PC-3 (cell line): ENCODE data around the gene UQCR11. TPM values are rescaled to one million over a fixed set of nuclear protein-coding genes. Genes with fewer than 3 reads are reported as not detected.

Source experiments
- ATAC-seq: fragments of 200-7000 bp; cut with Tn5 transposase; 2 replicates; pipeline ENCODE4 v1.9.1; 2020; ENCODE audit warnings: mild to moderate bottlenecking, moderate library complexity
- BruUV-seq: library from RNA; stranded (reverse); fragments of 400-500 nt; replicated peaks from 2 replicates; lab custom pipeline; 2021; lab: Mats Ljungman, UMichigan
- CTCF ChIA-PET: fragments of 300-600 bp; sonication (Branson Sonifier 250); formaldehyde crosslinking; loops from one replicate; lab custom pipeline; 2022; ENCODE audit warnings: antibody characterized with exemption; lab: Charles Lee
- POLR2A ChIA-PET: fragments of 300-600 bp; sonication (Branson Sonifier 250); formaldehyde crosslinking; loops from one replicate; lab custom pipeline; 2022; ENCODE audit warnings: antibody characterized with exemption; ENCODE audit not compliant: unreplicated experiment; lab: Charles Lee
- DNase-seq: peaks from one replicate; pipeline ENCODE4 v3.0.0-alpha.2; 2015
- H2AFZ ChIP-seq: fragments of 300-600 bp; sonication (generic); 2 replicates; pipeline ENCODE4 v1.6.0; 2016; ENCODE audit warnings: antibody characterized with exemption, low read length
- H3F3A ChIP-seq: fragments of 300-600 bp; sonication (generic); one replicate; pipeline ENCODE4 v1.6.0; 2017; ENCODE audit warnings: antibody characterized with exemption, low read length, control low read depth, mild to moderate bottlenecking; ENCODE audit not compliant: unreplicated experiment
- H3K27ac ChIP-seq: fragments of 300-600 bp; sonication (generic); 2 replicates; pipeline ENCODE4 v1.5.1; 2016; ENCODE audit warnings: mild to moderate bottlenecking, low read length
- H3K27me3 ChIP-seq: fragments of 300-600 bp; sonication (generic); 2 replicates; pipeline ENCODE4 v1.6.1; 2016; ENCODE audit warnings: low read length, mixed read lengths
- H3K36me3 ChIP-seq: fragments of 300-600 bp; sonication (generic); 2 replicates; pipeline ENCODE4 v1.6.1; 2016; ENCODE audit warnings: low read depth, mixed run types, low read length, mixed read lengths
- H3K4me1 ChIP-seq: fragments of 300-600 bp; sonication (generic); 2 replicates; pipeline ENCODE4 v1.5.1; 2016; ENCODE audit warnings: low read length; ENCODE audit not compliant: insufficient read depth
- H3K4me2 ChIP-seq: fragments of 300-600 bp; sonication (generic); 2 replicates; pipeline ENCODE4 v1.6.0; 2016; ENCODE audit warnings: low read length
- H3K4me3 ChIP-seq: fragments of 300-600 bp; sonication (generic); 2 replicates; pipeline ENCODE4 v1.5.1; 2016; ENCODE audit warnings: mild to moderate bottlenecking, low read length, mixed read lengths
- H3K79me2 ChIP-seq: fragments of 300-600 bp; sonication (generic); 2 replicates; pipeline ENCODE4 v1.6.1; 2017; ENCODE audit warnings: low read length, mixed read lengths
- H3K9ac ChIP-seq: fragments of 300-600 bp; sonication (generic); 2 replicates; pipeline ENCODE4 v1.6.0; 2016; ENCODE audit warnings: mild to moderate bottlenecking, low read length
- H3K9me2 ChIP-seq: fragments of 300-600 bp; sonication (generic); replicated peaks from 2 replicates; pipeline ENCODE4 v1.6.1; 2016; ENCODE audit warnings: mixed run types, low read length, mixed read lengths
- H3K9me3 ChIP-seq: fragments of 300-600 bp; sonication (generic); 2 replicates; pipeline ENCODE4 v1.6.1; 2016; ENCODE audit warnings: low read length, mixed read lengths
- H4K20me1 ChIP-seq: fragments of 300-600 bp; sonication (generic); 2 replicates; pipeline ENCODE4 v1.6.1; 2016; ENCODE audit warnings: low read length, mixed read lengths
- EZH2 ChIP-seq: fragments of 300-600 bp; sonication (generic); IDR thresholded peaks from one replicate; pipeline ENCODE4 v1.6.1; 2017; ENCODE audit warnings: antibody characterized with exemption, mild to moderate bottlenecking, low read length; ENCODE audit not compliant: unreplicated experiment
- EZH2phosphoT487 ChIP-seq: fragments of 300-600 bp; sonication (generic); IDR thresholded peaks from 2 replicates; pipeline ENCODE4 v1.6.1; 2018; ENCODE audit warnings: mild to moderate bottlenecking, antibody characterized with exemption, low read length, borderline replicate concordance
- intact Hi-C: fragments of 100-400 bp; cut with micrococcal nuclease; formaldehyde crosslinking; loops from 2 replicates; pipeline ENCODE4 v1.9.0; 2023
- total RNA-seq: library from RNA; depleted of rRNA; stranded (reverse); fragments of >200 nt; gene quantifications from 2 replicates; pipeline ENCODE4 v1.2.3, GENCODE V29; 2014
- TF ChIP-seq, protein P1 (sequence below): fragments of 300-600 bp; sonication (generic); conservative IDR thresholded peaks from 2 replicates; pipeline ENCODE4 v1.5.1; 2017; ENCODE audit warnings: antibody characterized with exemption, low read depth, mild to moderate bottlenecking, low read length

Gene UQCR11
- total RNA-seq, 1 experiment from 2014 or later = 148 TPM

DNA sequence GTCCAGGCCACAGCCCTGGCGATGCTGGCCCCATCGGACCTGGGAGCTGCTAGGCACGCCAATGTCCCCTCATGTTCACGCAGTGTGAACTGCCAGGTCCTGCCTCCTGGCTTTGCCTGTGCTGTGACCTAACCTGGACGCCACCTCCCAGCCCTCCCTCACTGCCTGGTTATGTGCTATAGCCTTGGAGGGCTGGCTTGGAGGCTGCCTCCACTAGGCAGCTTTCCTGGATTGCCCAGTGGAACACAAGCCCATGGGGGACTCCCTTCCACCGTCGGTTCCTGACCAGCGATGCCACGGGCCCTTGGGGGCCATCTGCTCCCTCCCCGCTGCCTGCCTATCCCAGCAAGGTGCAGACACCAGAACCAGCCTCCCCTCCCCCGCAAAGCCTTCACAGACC lies 15.2 kb upstream of the UQCR11 start:
- no TSS peak for BruUV-seq
- intact Hi-C loops = no loop called here
- H3K4me1 ChIP-seq = no peaks in the 10 kb centered on the region
- H3F3A ChIP-seq = no peaks in the 10 kb centered on the region
- H3K27me3 ChIP-seq = no peaks in the 10 kb centered on the region
- no peak overlapping the region for H2AFZ ChIP-seq
- H3K9me2 ChIP-seq = no peaks in the 10 kb centered on the region
- ATAC-seq = no peak
- no peaks in the 10 kb centered on the region; the same call in 1 of the 2 replicates for H3K36me3 ChIP-seq
- TF ChIP-seq EZH2phosphoT487 = no peak
- TF ChIP-seq, protein P1, sequence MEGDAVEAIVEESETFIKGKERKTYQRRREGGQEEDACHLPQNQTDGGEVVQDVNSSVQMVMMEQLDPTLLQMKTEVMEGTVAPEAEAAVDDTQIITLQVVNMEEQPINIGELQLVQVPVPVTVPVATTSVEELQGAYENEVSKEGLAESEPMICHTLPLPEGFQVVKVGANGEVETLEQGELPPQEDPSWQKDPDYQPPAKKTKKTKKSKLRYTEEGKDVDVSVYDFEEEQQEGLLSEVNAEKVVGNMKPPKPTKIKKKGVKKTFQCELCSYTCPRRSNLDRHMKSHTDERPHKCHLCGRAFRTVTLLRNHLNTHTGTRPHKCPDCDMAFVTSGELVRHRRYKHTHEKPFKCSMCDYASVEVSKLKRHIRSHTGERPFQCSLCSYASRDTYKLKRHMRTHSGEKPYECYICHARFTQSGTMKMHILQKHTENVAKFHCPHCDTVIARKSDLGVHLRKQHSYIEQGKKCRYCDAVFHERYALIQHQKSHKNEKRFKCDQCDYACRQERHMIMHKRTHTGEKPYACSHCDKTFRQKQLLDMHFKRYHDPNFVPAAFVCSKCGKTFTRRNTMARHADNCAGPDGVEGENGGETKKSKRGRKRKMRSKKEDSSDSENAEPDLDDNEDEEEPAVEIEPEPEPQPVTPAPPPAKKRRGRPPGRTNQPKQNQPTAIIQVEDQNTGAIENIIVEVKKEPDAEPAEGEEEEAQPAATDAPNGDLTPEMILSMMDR = no peak
- no peak for TF ChIP-seq EZH2
- H3K4me3 ChIP-seq = no peak overlapping the region
- DNase-seq = no peak
- H3K9me3 ChIP-seq = no peaks in the 10 kb centered on the region
- no peak overlapping the region for H3K9ac ChIP-seq
- CTCF ChIA-PET = no interaction called here
- H4K20me1 ChIP-seq = no peaks in the 10 kb centered on the region
- no peak overlapping the region for H3K27ac ChIP-seq
- no peak overlapping the region for H3K4me2 ChIP-seq
- POLR2A ChIA-PET = no interaction called here
- H3K79me2 ChIP-seq = no peaks in the 10 kb centered on the region

DNA sequence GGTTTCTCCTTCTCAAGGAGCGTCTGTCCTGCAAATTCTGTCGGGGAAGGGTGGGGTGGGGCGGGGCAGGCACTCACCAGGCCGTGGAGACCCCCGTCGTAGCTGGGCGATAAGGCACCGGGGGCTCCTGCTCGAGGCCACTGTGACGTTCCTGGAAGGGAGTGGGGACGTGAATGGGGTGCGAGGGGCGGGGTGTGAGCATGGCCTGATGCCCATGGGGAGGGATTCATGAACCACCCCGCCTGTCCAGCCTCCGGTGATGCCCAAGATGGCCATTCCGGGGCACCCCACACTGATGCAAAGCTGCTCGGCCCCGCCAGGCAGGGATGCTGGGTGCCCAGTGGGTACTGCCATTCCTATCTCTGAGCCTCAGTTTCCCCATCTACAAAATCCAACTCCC lies 14.4 kb upstream of the UQCR11 start:
- no peak for ATAC-seq
- H4K20me1 ChIP-seq = no peaks in the 10 kb centered on the region
- no peak overlapping the region for H3K9ac ChIP-seq
- no peak overlapping the region for H3K27ac ChIP-seq
- H3F3A ChIP-seq = no peaks in the 10 kb centered on the region
- no peaks in the 10 kb centered on the region; the same call in 1 of the 2 replicates for H3K36me3 ChIP-seq
- H3K4me3 ChIP-seq = no peak overlapping the region
- no peaks in the 10 kb centered on the region for H3K79me2 ChIP-seq
- H2AFZ ChIP-seq = no peak overlapping the region
- POLR2A ChIA-PET = no interaction called here
- DNase-seq = no peak
- H3K4me2 ChIP-seq = no peak overlapping the region
- H3K27me3 ChIP-seq = no peaks in the 10 kb centered on the region
- CTCF ChIA-PET = no interaction called here
- no peaks in the 10 kb centered on the region for H3K9me3 ChIP-seq
- TF ChIP-seq, protein P1 = no peak
- TF ChIP-seq EZH2phosphoT487 = no peak
- no peak for TF ChIP-seq EZH2
- intact Hi-C loops = no loop called here
- no TSS peak for BruUV-seq
- no peaks in the 10 kb centered on the region for H3K9me2 ChIP-seq
- no peaks in the 10 kb centered on the region for H3K4me1 ChIP-seq

DNA sequence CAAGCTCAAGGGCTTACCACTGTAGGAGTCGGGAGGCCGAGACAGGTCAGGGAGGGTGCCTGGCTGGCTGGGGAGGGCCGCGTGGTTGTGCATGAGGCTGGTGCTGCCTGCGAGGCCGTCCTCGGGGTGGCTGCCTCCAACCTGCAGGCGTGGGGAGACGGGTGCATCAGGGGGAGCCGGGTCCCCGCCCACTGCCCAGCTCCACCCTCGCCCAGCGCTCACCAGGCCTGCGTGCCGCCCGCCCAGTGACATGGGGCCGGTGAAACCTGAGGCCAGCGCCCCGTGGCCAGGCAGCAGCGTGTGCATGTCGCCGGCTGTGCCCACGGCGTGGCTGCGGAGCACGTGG lies 13.8 kb upstream of the UQCR11 start:
- Histone ChIP-seq H3K4me3 (no peak overlapping the region), H3K9ac (no peak overlapping the region), H3K9me3 (no peaks in the 10 kb centered on the region), H3K9me2 (no peaks in the 10 kb centered on the region), H3K27ac (no peak overlapping the region), H3K4me1 (no peaks in the 10 kb centered on the region), H3K79me2 (no peaks in the 10 kb centered on the region), H3F3A (no peaks in the 10 kb centered on the region), H3K36me3 (no peaks in the 10 kb centered on the region; the same call in 1 of the 2 replicates), H4K20me1 (no peaks in the 10 kb centered on the region), H3K4me2 (no peak overlapping the region), H2AFZ (no peak overlapping the region), H3K27me3 (no peaks in the 10 kb centered on the region)
- no TSS peak for BruUV-seq
- TF ChIP-seq EZH2phosphoT487 = no peak
- no peak for TF ChIP-seq EZH2
- intact Hi-C loops = no loop called here
- no peak for DNase-seq
- ChIA-PET CTCF (no interaction called here), POLR2A (no interaction called here)
- ATAC-seq = no peak
